Transverse colon (tissue), 3 donors: ENCODE measurements around the gene EIF3F.

Experiments used
- CTCF ChIP-seq, 5 experiments: fragments of 200-600 bp in 3 of 5; fragments of 450-650 bp in 2 of 5; sonication (generic) in 3 of 5; IDR thresholded peaks; 1 replicate in 2 of 5; 2 replicates in 3 of 5; pipeline ENCODE4 v1.5.1; 2016 to 2017; ENCODE audit warnings: antibody characterized with exemption in 5 of 5, inconsistent platforms in 3 of 5, mild to moderate bottlenecking in 2 of 5, moderate library complexity in 1 of 5
- EP300 ChIP-seq: sonication (generic); formaldehyde crosslinking; IDR thresholded peaks from one replicate; pipeline ENCODE4 v1.6.1; 2017; ENCODE audit warnings: antibody characterized with exemption, low read depth

GRCh38 chr11:8038811-8039529, 51.8 kb downstream of the EIF3F start:
- TF ChIP-seq CTCF (IDR thresholded peaks at IDR 0.05) (no peak), EP300 (no peak)
